ENCODE results near the gene IRF4.

- no peak for TF ChIP-seq CTCF (conservative IDR thresholded peaks at IDR 0.05; ENCODE audit: low read length)
- TF ChIP-seq EZH2phosphoT487 (IDR thresholded peaks at IDR 0.05; ENCODE audit: borderline replicate concordance, low read depth, low read length), result no peak
Measured at GRCh38 chr6:429515-430121, 38.1 kb downstream of the IRF4 start.

All from OCI-LY7 (cell line).